Mononuclear cell (primary cell): Measurements from ENCODE around the gene LRMDA. TPM values are rescaled to one million over a fixed set of nuclear protein-coding genes. Genes with fewer than 3 reads are reported as not detected.

Experiments used
- H3K27me3 ChIP-seq: 2 replicates; pipeline ENCODE4 v1.6.0; 2011; ENCODE audit warnings: low read length, control low read depth; ENCODE audit not compliant: insufficient read depth
- H3K4me1 ChIP-seq: 2 replicates; pipeline ENCODE4 v1.5.1; 2011; ENCODE audit warnings: mild to moderate bottlenecking, low read length, control low read depth; ENCODE audit not compliant: insufficient read depth
- H3K4me3 ChIP-seq: 2 replicates; pipeline ENCODE4 v1.5.1; 2011; ENCODE audit warnings: mild to moderate bottlenecking, low read length, moderate library complexity
- H3K9me3 ChIP-seq: 2 replicates; pipeline ENCODE4 v1.5.1; 2011; ENCODE audit warnings: low read depth, mild to moderate bottlenecking, control low read depth, low read length
- total RNA-seq: library from RNA; depleted of rRNA; stranded (reverse); fragments of >200 nt; gene quantifications from one replicate; pipeline ENCODE4 v1.2.3, GENCODE V29; 2012

Gene LRMDA
- total RNA-seq, 1 donor, result 7.6 TPM

DNA sequence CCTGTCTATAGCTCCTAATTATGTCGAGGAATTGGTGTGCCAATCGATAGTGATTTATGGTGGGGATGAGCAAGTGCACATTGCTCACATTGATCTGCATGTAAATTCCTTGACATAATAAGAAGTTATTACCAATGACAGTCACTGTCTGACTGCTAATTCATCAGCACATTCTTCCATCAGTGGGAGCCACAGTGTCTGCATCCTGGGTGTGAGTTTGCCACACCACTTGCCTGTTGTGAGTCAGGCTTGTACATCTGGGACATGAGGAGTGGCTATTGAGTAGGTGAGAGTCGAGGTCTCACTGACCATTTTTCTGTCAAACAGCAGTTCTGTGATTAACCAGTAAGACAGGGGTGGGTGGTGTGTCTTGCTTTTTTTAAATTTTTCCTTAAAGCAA lies 263.4 kb downstream of the LRMDA start:
- Histone ChIP-seq H3K4me3 (no peak overlapping the region), H3K27me3 (no peaks in the 10 kb centered on the region), H3K4me1 (no peaks in the 10 kb centered on the region), H3K9me3 (no peaks in the 10 kb centered on the region)

DNA sequence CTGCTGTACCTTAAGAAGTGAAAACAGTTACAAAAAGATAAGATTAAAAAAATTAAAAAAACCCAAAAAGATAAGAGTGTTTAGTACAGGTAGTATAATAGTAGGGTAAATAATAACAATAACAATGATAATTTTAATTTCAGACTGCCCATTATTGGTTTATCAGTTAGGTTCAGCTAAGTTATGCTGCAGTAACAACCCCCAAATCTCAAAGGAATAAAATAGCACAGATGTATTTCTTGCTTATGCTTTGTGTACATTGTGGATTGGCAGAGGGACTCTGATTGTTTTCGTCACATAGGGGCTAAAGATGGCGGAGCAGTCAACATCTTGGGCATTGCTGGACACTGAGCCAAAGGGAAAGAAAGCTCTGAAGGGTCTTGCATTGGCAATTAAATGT lies 264.6 kb downstream of the LRMDA start:
- H3K9me3 ChIP-seq, result no peaks in the 10 kb centered on the region
- no peak overlapping the region for H3K4me3 ChIP-seq
- H3K27me3 ChIP-seq, result no peaks in the 10 kb centered on the region
- no peaks in the 10 kb centered on the region for H3K4me1 ChIP-seq

- no peaks in the 10 kb centered on the region for H3K27me3 ChIP-seq
- H3K9me3 ChIP-seq, result no peaks in the 10 kb centered on the region
- H3K4me3 ChIP-seq, result no peak overlapping the region
- H3K4me1 ChIP-seq, result no peaks in the 10 kb centered on the region
Measured at GRCh38 chr10:75696536-75696935, 265.1 kb downstream of the LRMDA start.

GRCh38 chr10:75703191-75703854 lies 271.9 kb downstream of the LRMDA start:
- Histone ChIP-seq H3K4me1 (peaks cover 5% of the 10 kb centered on the region), H3K4me3 (no peak overlapping the region), H3K27me3 (no peaks in the 10 kb centered on the region), H3K9me3 (no peaks in the 10 kb centered on the region)

GRCh38 chr10:75705426-75705825 lies 274.0 kb downstream of the LRMDA start:
- Histone ChIP-seq H3K4me1 (peaks cover 5% of the 10 kb centered on the region), H3K9me3 (no peaks in the 10 kb centered on the region), H3K4me3 (no peak overlapping the region), H3K27me3 (no peaks in the 10 kb centered on the region)

- Histone ChIP-seq H3K4me3 (no peak overlapping the region), H3K9me3 (no peaks in the 10 kb centered on the region), H3K4me1 (peaks cover 5% of the 10 kb centered on the region), H3K27me3 (no peaks in the 10 kb centered on the region)
Measured at GRCh38 chr10:75707080-75707840, 275.8 kb downstream of the LRMDA start.

DNA sequence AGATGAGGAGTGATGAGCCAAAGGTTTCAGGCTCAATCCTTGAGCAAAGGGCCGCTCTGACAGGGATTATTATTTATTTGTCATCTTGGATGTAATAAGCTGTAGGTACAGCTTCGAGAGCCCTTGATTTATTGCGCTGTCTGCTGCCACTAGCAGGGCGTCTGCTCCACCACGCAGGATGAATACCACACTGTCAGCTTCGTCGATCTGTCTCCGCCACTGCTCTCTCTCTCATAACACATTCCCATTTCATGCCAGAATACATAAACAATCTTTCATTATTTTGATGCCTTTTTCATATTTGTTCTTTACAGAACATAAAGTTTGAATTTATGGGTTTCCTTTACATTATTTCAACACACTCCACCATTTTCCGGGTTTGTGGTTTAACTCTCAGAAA lies 276.6 kb downstream of the LRMDA start:
- H3K27me3 ChIP-seq, result no peaks in the 10 kb centered on the region
- no peak overlapping the region for H3K4me3 ChIP-seq
- peaks cover 5% of the 10 kb centered on the region for H3K4me1 ChIP-seq
- no peaks in the 10 kb centered on the region for H3K9me3 ChIP-seq

- Histone ChIP-seq H3K4me3 (no peak overlapping the region), H3K27me3 (no peaks in the 10 kb centered on the region), H3K4me1 (peaks cover 5% of the 10 kb centered on the region), H3K9me3 (no peaks in the 10 kb centered on the region)
Measured at GRCh38 chr10:75709245-75709644, 277.8 kb downstream of the LRMDA start.

DNA sequence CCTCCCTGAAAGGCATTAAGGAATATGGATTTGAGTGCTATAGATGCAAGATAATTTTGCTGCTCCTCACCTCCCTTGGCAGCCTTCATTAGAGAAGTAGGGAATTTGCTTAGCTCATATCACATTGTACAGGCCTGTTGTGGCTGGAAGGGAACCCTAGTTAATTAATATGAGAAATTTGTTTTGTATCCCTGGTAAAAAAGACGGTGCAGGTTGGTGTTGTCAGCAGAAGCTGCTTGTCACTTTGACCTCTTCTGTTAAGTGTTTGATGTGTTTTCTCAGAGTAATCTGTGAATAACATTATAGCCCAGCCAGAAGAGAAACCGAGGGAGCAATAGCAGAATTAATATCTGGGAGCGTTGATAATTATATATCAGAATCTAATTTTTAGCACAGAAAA lies 278.4 kb downstream of the LRMDA start:
- Histone ChIP-seq H3K4me1 (peaks cover 5% of the 10 kb centered on the region), H3K27me3 (no peaks in the 10 kb centered on the region), H3K9me3 (no peaks in the 10 kb centered on the region), H3K4me3 (no peak overlapping the region)

DNA sequence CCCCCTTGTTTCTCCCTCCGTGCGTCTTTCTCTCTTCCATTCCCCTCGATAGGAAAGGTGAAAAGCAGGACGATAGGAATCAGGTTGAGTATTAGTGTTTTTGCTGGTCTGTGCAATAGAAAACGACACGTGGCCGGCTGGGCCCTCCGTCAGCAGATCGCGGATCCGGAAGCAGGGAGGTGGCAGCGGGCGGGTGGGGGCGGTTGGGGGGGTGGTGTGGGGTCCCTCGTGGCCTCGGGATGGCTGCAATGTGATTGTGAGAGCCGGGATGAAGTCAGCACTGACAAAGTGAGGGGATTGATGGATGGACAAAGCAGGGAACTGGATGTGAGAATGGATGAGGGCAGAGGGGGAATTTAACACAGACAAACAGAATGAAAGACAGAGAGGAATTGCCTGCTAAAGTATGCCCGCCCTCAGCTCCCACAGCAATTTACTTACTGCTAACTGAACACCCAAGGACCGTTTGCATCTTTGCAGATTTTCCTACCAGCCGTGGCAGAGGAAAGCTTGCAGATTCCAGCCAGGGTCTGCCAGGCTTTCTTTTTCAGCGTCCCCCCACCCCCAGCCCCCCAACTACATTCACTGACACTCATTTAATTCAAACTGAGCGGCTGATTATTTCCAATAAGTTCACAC lies 280.9 kb downstream of the LRMDA start:
- H3K4me1 ChIP-seq, result peaks cover 5% of the 10 kb centered on the region
- no peak overlapping the region for H3K4me3 ChIP-seq
- H3K9me3 ChIP-seq, result no peaks in the 10 kb centered on the region
- no peaks in the 10 kb centered on the region for H3K27me3 ChIP-seq

DNA sequence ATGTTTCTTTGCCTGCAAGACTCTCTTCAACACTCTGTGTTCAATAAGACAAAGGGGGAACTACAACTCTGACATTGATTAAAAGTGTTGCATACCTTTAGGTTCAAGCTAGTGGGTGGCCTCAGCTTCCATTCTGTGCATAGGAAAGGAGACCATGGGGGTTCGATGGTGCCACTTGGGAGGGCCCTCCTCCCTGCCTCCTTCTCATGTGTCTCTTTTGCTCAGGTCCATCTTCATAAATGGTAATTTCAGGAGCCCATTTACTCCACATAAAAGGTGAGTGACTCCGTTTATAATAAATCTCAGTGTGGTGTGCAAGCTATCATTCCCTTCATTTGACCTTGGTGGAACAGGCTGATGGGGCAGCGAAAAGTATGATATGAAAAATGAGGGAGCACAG lies 285.1 kb downstream of the LRMDA start:
- no peaks in the 10 kb centered on the region for H3K4me1 ChIP-seq
- H3K4me3 ChIP-seq, result no peak overlapping the region
- H3K9me3 ChIP-seq, result no peaks in the 10 kb centered on the region
- H3K27me3 ChIP-seq, result no peaks in the 10 kb centered on the region

- Histone ChIP-seq H3K4me3 (no peak overlapping the region), H3K4me1 (no peaks in the 10 kb centered on the region)
Measured at GRCh38 chr10:75717126-75717916, 285.9 kb downstream of the LRMDA start.

GRCh38 chr10:75718991-75719390 lies 287.6 kb downstream of the LRMDA start:
- no peaks in the 10 kb centered on the region for H3K9me3 ChIP-seq
- H3K4me1 ChIP-seq, result no peaks in the 10 kb centered on the region
- H3K27me3 ChIP-seq, result no peaks in the 10 kb centered on the region
- H3K4me3 ChIP-seq, result no peak overlapping the region

More at GRCh38 chr10:75717126-75717916, 285.9 kb downstream of the LRMDA start:
- Histone ChIP-seq H3K27me3 (no peaks in the 10 kb centered on the region), H3K9me3 (no peaks in the 10 kb centered on the region)

DNA sequence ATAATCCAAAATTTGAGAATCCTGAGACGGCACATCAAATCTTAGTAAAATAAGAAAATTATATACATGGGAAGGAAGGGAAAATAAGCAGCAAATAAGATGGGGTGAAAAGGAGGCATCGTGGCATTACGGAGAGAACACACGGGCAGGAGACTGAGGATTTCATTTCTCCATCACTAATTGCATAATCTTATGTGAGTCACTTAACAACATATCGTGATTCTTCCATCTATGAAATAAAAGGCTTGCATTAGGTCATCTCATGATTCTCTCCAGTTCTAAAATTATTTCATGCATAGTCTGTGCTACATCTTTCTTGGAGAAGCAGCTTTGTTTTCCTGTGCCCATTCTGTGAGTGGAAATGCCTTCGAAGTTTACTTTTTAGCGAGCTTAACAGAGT lies 288.7 kb downstream of the LRMDA start:
- H3K9me3 ChIP-seq, result no peaks in the 10 kb centered on the region
- H3K4me3 ChIP-seq, result no peak overlapping the region
- no peaks in the 10 kb centered on the region for H3K4me1 ChIP-seq
- no peaks in the 10 kb centered on the region for H3K27me3 ChIP-seq

DNA sequence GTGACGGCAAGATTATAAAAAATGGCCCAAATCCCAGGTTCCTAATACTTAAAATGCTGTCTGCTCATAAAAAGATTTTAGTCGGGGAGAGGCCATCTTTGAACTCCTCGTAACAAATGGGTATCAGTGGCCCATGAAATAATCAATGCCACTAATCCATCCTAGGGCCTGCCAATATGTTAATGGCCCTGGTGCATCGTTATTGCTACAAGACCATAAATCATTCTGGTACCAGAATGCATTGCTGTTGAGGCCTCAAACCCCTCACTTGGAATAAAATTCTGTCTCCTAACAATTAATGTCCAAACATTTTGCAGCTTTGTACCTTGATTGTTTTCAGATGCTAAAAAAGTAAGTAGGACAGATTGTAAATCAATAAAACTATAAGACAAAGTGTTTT lies 290.6 kb downstream of the LRMDA start:
- Histone ChIP-seq H3K4me3 (no peak overlapping the region), H3K27me3 (no peaks in the 10 kb centered on the region), H3K9me3 (no peaks in the 10 kb centered on the region), H3K4me1 (no peaks in the 10 kb centered on the region)
